ENCODE results near the gene ST6GALNAC3.

Gene ST6GALNAC3

GRCh38 chr1:76543495-76543894 is 468.9 kb downstream of the ST6GALNAC3 start:
- no peak for DNase-seq

GRCh38 chr1:76546354-76546933 is 471.9 kb downstream of the ST6GALNAC3 start:
- no peak for DNase-seq

GRCh38 chr1:76547916-76548315 is 473.4 kb downstream of the ST6GALNAC3 start:
- DNase-seq = no peak

GRCh38 chr1:76548513-76549100 is 474.1 kb downstream of the ST6GALNAC3 start:
- DNase-seq = no peak

- no peak for DNase-seq
These were observed 479.7 kb downstream of the ST6GALNAC3 start for GRCh38 chr1:76554283-76554682.

GRCh38 chr1:76562292-76562691 is 487.7 kb downstream of the ST6GALNAC3 start:
- DNase-seq = no peak

GRCh38 chr1:76568573-76569238 is 494.2 kb downstream of the ST6GALNAC3 start:
- no peak for DNase-seq

GRCh38 chr1:76571248-76571647 is 496.7 kb downstream of the ST6GALNAC3 start:
- DNase-seq = no peak

- DNase-seq = no peak
These were observed 497.7 kb downstream of the ST6GALNAC3 start for GRCh38 chr1:76572229-76572628.

GRCh38 chr1:76576876-76577524 is 502.5 kb downstream of the ST6GALNAC3 start:
- DNase-seq = no peak

GRCh38 chr1:76577525-76578185 is 503.1 kb downstream of the ST6GALNAC3 start:
- no peak for DNase-seq

GRCh38 chr1:76580206-76580605 is 505.7 kb downstream of the ST6GALNAC3 start:
- no peak for DNase-seq

- no peak for DNase-seq
These were observed 507.2 kb downstream of the ST6GALNAC3 start for GRCh38 chr1:76581712-76582111.

GRCh38 chr1:76583235-76583868 is 508.8 kb downstream of the ST6GALNAC3 start:
- no peak for DNase-seq

GRCh38 chr1:76583875-76584477 is 509.4 kb downstream of the ST6GALNAC3 start:
- no peak for DNase-seq

- DNase-seq = no peak
These were observed 511.6 kb downstream of the ST6GALNAC3 start for GRCh38 chr1:76585980-76586674.

GRCh38 chr1:76587212-76587611 is 512.7 kb downstream of the ST6GALNAC3 start:
- no peak for DNase-seq

- no peak for DNase-seq
These were observed 516.9 kb downstream of the ST6GALNAC3 start for GRCh38 chr1:76591461-76591860.

GRCh38 chr1:76591963-76592362 is 517.4 kb downstream of the ST6GALNAC3 start:
- DNase-seq = no peak

GRCh38 chr1:76593141-76593540 is 518.6 kb downstream of the ST6GALNAC3 start:
- DNase-seq = no peak

- no peak for DNase-seq
These were observed 519.1 kb downstream of the ST6GALNAC3 start for GRCh38 chr1:76593618-76594017.

- no peak for DNase-seq
These were observed 520.5 kb downstream of the ST6GALNAC3 start for GRCh38 chr1:76595024-76595423.

Measured in T1000 (cell line).